ENCODE data around the gene GPANK1.

GRCh38 chr6:31713465-31713864, 48.7 kb upstream of the GPANK1 start:
- no peak for TF ChIP-seq CTCF (IDR thresholded peaks at IDR 0.05; ENCODE audit: insufficient read depth, low read length, poor library complexity, severe bottlenecking)
- TF ChIP-seq EZH2phosphoT487 (conservative IDR thresholded peaks at IDR 0.05; ENCODE audit: low read length), result no peak
